Activated CD8-positive, alpha-beta T cell treated with anti-CD3 and anti-CD28 coated beads for 36 hours (primary cell): ENCODE results near the gene KLHL17. TPM values are rescaled to one million over a fixed set of nuclear protein-coding genes. Genes with fewer than 3 reads are reported as not detected.

ENCODE experiments used
- ATAC-seq: fragments of 200-7000 bp; cut with Tn5 transposase; one replicate; pipeline ENCODE4 v1.10.0; 2021; ENCODE audit warnings: mild to moderate bottlenecking, moderate library complexity
- CTCF ChIA-PET: fragments of 350-600 bp; sonication (Branson Sonifier 250); formaldehyde crosslinking; loops from one replicate; lab custom pipeline; 2021; ENCODE audit warnings: antibody characterized with exemption; lab: Charles Lee
- POLR2A ChIA-PET: fragments of 350-600 bp; sonication (Branson Sonifier 250); formaldehyde crosslinking; loops from one replicate; lab custom pipeline; 2021; ENCODE audit warnings: antibody characterized with exemption; lab: Charles Lee
- DNase-seq: peaks from one replicate; pipeline ENCODE4 v3.0.0-alpha.2; 2020
- H3K27ac Mint-ChIP-seq: one replicate; pipeline ENCODE4 v1.8.0; 2021; ENCODE audit warnings: mild to moderate bottlenecking, mixed read lengths
- H3K27me3 Mint-ChIP-seq: one replicate; pipeline ENCODE4 v1.8.0; 2021; ENCODE audit warnings: mixed read lengths
- H3K36me3 Mint-ChIP-seq: one replicate; pipeline ENCODE4 v1.8.0; 2021; ENCODE audit warnings: low read depth, mixed read lengths
- H3K4me1 Mint-ChIP-seq: one replicate; pipeline ENCODE4 v1.8.0; 2021; ENCODE audit warnings: low read depth, mixed read lengths
- H3K4me3 Mint-ChIP-seq: one replicate; pipeline ENCODE4 v1.8.0; 2021; ENCODE audit warnings: mild to moderate bottlenecking, moderate library complexity, mixed read lengths
- H3K9me3 Mint-ChIP-seq: one replicate; pipeline ENCODE4 v1.8.0; 2021; ENCODE audit warnings: mixed read lengths
- CTCF ChIP-seq: fragments of 200-600 bp; IDR thresholded peaks from one replicate; pipeline ENCODE4 v1.8.0; 2022; ENCODE audit warnings: antibody characterized with exemption, mild to moderate bottlenecking
- intact Hi-C: fragments of 100-400 bp; cut with micrococcal nuclease; formaldehyde crosslinking; loops from one replicate; pipeline ENCODE4 v1.10.0; 2022
- total RNA-seq, 2 experiments: library from RNA; stranded (reverse); gene quantifications; one replicate each; pipeline ENCODE4 v1.2.3, GENCODE V29; 2021

The KLHL17 gene
- total RNA-seq, 2 experiments from 2014 or later = 27.8 to 31.2 TPM

- intact Hi-C loops = no loop called here
- Mint-ChIP-seq H3K27me3 (peaks cover 31% of the 10 kb centered on the region), H3K4me3 (no peak overlapping the region), H3K27ac (no peak overlapping the region), H3K36me3 (no peaks in the 10 kb centered on the region), H3K9me3 (no peaks in the 10 kb centered on the region), H3K4me1 (peaks cover 15% of the 10 kb centered on the region)
- no peak for ATAC-seq
- DNase-seq = no peak
- no peak for TF ChIP-seq CTCF
- POLR2A ChIA-PET = no interaction called here
- CTCF ChIA-PET = no interaction called here
These were observed 41.0 kb upstream of the KLHL17 start for GRCh38 chr1:919271-919872.

GRCh38 chr1:920010-920409 is 40.4 kb upstream of the KLHL17 start:
- Mint-ChIP-seq H3K27ac (no peak overlapping the region), H3K4me3 (no peak overlapping the region), H3K27me3 (peaks cover 34% of the 10 kb centered on the region), H3K9me3 (no peaks in the 10 kb centered on the region), H3K4me1 (peaks cover 15% of the 10 kb centered on the region), H3K36me3 (no peaks in the 10 kb centered on the region)
- no peak for TF ChIP-seq CTCF
- ChIA-PET POLR2A (no interaction called here), CTCF (interaction anchor here (0.9 kb wide), 1 partner anchor 15 kb away, joined by 4 read pairs; no protein-coding TSS in a partner anchor)
- intact Hi-C loops = no loop called here
- DNase-seq (no peak), ATAC-seq (no peak)

GRCh38 chr1:920521-920920 is 39.9 kb upstream of the KLHL17 start:
- DNase-seq = no peak
- POLR2A ChIA-PET = no interaction called here
- CTCF ChIA-PET = interaction anchor here (0.9 kb wide), 1 partner anchor 16 kb away, joined by 4 read pairs; no protein-coding TSS in a partner anchor
- H3K27ac Mint-ChIP-seq = no peak overlapping the region
- TF ChIP-seq CTCF = no peak
- no peak for ATAC-seq
- H3K9me3 Mint-ChIP-seq = no peaks in the 10 kb centered on the region
- peaks cover 34% of the 10 kb centered on the region for H3K27me3 Mint-ChIP-seq
- intact Hi-C loops = no loop called here
- no peaks in the 10 kb centered on the region for H3K36me3 Mint-ChIP-seq
- H3K4me3 Mint-ChIP-seq = no peak overlapping the region
- peaks cover 15% of the 10 kb centered on the region for H3K4me1 Mint-ChIP-seq

GRCh38 chr1:921011-921837 is 39.2 kb upstream of the KLHL17 start:
- CTCF ChIA-PET = interaction anchor here (0.9 kb wide), 1 partner anchor 16 kb away, joined by 4 read pairs; no protein-coding TSS in a partner anchor
- peaks cover 40% of the 10 kb centered on the region for H3K27me3 Mint-ChIP-seq
- no peaks in the 10 kb centered on the region for H3K36me3 Mint-ChIP-seq
- peaks cover 15% of the 10 kb centered on the region for H3K4me1 Mint-ChIP-seq
- DNase-seq = no peak
- H3K9me3 Mint-ChIP-seq = no peaks in the 10 kb centered on the region
- peak; percentile 43 for ATAC-seq
- peak; percentile 23 for TF ChIP-seq CTCF
- intact Hi-C loops = no loop called here
- no peak overlapping the region for H3K4me3 Mint-ChIP-seq
- no peak overlapping the region for H3K27ac Mint-ChIP-seq
- POLR2A ChIA-PET = no interaction called here
